Nephron (organoid): ENCODE results near the gene CTIF.

Experiments
- H3K27ac Mint-ChIP-seq, 3 experiments: 2 replicates each; pipeline ENCODE4 v1.8.0; 2020; ENCODE audit warnings: mixed read lengths in 3 of 3, mild to moderate bottlenecking in 2 of 3, moderate library complexity in 1 of 3
- H3K27me3 Mint-ChIP-seq: 2 replicates; pipeline ENCODE4 v1.8.0; 2021; ENCODE audit warnings: low read depth, mild to moderate bottlenecking, moderate library complexity, mixed read lengths
- H3K36me3 Mint-ChIP-seq: 2 replicates; pipeline ENCODE4 v1.8.0; 2020; ENCODE audit warnings: low read depth, mixed read lengths
- H3K4me1 Mint-ChIP-seq: 2 replicates; pipeline ENCODE4 v1.8.0; 2020; ENCODE audit warnings: mixed read lengths
- H3K4me3 Mint-ChIP-seq, 3 experiments: 2 replicates each; pipeline ENCODE4 v1.8.0; 2020; ENCODE audit warnings: mild to moderate bottlenecking in 3 of 3, mixed read lengths in 3 of 3, moderate library complexity in 2 of 3
- H3K9me3 Mint-ChIP-seq: 2 replicates; pipeline ENCODE4 v1.8.0; 2020; ENCODE audit warnings: mixed read lengths
- TF ChIP-seq, protein P1 (sequence below), 3 experiments: fragments of 200-600 bp; sonication (generic); IDR thresholded peaks; one replicate each; pipeline ENCODE4 v1.5.0; 2021; ENCODE audit warnings: antibody characterized with exemption in 3 of 3; ENCODE audit not compliant: unreplicated experiment in 3 of 3

Gene CTIF

DNA sequence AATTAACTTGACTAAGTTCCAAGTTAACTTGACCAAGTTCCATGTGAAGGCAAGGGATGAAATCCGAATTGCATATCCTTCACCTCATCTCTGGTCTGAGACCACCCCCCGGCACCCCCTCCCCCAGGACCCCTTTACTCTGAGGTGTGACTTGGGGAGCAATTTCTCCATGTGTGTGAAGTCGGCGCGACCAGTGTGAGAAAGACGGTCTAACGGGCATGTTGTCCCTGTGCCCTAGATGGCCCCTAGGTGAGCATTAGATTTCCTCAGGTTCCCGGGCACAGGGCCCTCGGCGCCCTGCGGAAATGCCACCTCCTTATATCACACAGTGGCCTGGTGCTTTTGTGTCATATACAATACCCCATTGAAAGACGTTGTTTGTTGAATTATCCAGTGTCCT, 137.1 kb downstream of the CTIF start:
- H3K4me3 Mint-ChIP-seq, result no peak overlapping the region
- no peaks in the 10 kb centered on the region for H3K27me3 Mint-ChIP-seq
- H3K36me3 Mint-ChIP-seq, result peaks cover 10% of the 10 kb centered on the region
- TF ChIP-seq, protein P1, sequence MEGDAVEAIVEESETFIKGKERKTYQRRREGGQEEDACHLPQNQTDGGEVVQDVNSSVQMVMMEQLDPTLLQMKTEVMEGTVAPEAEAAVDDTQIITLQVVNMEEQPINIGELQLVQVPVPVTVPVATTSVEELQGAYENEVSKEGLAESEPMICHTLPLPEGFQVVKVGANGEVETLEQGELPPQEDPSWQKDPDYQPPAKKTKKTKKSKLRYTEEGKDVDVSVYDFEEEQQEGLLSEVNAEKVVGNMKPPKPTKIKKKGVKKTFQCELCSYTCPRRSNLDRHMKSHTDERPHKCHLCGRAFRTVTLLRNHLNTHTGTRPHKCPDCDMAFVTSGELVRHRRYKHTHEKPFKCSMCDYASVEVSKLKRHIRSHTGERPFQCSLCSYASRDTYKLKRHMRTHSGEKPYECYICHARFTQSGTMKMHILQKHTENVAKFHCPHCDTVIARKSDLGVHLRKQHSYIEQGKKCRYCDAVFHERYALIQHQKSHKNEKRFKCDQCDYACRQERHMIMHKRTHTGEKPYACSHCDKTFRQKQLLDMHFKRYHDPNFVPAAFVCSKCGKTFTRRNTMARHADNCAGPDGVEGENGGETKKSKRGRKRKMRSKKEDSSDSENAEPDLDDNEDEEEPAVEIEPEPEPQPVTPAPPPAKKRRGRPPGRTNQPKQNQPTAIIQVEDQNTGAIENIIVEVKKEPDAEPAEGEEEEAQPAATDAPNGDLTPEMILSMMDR (IDR thresholded peaks at IDR 0.05; ENCODE audit: unreplicated experiment in 3 of 3), result no peak
- peak overlapping the region in 1 of 3 experiments; percentile 44 for H3K27ac Mint-ChIP-seq
- H3K4me1 Mint-ChIP-seq, result peaks cover 17% of the 10 kb centered on the region
- H3K9me3 Mint-ChIP-seq, result peaks cover 9% of the 10 kb centered on the region

DNA sequence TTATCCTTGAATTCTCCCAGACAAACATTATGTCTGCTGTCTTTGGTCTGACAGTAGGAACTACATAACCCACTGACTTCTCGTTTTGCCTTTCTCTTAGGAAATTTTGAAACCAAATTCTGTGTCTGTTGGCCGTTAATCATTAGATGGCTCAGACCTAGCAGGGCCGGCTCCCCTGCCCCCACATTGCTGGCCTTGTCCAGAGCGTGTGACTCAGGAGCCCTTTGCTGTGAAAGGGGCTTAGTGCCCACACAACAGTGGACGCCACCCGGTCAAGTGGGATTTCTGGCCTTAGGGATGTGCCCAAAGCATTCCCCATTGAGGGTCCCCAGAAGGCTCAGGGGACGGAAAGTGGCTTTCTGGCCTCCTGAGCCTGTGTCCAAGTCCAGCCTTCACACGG, 137.5 kb downstream of the CTIF start:
- TF ChIP-seq, protein P1 (IDR thresholded peaks at IDR 0.05; ENCODE audit: unreplicated experiment in 3 of 3), result no peak
- Mint-ChIP-seq H3K27me3 (no peaks in the 10 kb centered on the region), H3K9me3 (peaks cover 5% of the 10 kb centered on the region), H3K36me3 (peaks cover 5% of the 10 kb centered on the region), H3K4me1 (peaks cover 17% of the 10 kb centered on the region), H3K27ac (peak overlapping the region in 2 of 3 experiments; percentile 44 to 64), H3K4me3 (no peak overlapping the region)

DNA sequence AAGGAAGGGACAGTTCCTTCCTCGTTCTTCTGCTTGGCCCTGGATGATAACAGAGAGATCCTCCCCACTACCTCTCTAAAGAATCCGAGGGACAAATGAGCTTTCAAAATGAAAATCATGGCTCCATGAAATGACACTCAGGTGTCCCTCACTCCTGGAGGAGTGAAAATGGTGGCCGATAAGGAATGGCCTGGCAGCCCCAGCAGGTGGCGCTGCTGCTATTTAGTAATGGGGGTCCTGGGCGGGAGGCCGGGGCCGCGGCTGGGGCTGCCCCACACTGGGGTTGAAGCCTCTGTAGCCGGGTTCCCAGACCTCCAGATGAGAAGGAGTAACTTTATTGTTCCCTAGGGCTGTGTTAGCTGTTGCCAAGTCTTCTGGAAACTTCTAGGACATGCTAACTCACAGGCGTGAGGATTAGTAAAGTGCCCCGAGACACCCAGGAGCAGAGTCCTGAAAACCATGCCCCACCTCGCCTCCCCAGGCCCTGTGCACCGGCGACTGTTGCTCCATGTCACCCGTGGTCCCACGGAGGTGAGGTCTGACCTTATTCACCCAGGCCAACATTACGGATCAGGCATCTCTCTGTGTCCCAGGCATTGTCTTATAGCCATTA, 138.0 kb downstream of the CTIF start:
- no peaks in the 10 kb centered on the region for H3K9me3 Mint-ChIP-seq
- peaks cover under 1% of the 10 kb centered on the region for H3K36me3 Mint-ChIP-seq
- no peak overlapping the region for H3K4me3 Mint-ChIP-seq

DNA sequence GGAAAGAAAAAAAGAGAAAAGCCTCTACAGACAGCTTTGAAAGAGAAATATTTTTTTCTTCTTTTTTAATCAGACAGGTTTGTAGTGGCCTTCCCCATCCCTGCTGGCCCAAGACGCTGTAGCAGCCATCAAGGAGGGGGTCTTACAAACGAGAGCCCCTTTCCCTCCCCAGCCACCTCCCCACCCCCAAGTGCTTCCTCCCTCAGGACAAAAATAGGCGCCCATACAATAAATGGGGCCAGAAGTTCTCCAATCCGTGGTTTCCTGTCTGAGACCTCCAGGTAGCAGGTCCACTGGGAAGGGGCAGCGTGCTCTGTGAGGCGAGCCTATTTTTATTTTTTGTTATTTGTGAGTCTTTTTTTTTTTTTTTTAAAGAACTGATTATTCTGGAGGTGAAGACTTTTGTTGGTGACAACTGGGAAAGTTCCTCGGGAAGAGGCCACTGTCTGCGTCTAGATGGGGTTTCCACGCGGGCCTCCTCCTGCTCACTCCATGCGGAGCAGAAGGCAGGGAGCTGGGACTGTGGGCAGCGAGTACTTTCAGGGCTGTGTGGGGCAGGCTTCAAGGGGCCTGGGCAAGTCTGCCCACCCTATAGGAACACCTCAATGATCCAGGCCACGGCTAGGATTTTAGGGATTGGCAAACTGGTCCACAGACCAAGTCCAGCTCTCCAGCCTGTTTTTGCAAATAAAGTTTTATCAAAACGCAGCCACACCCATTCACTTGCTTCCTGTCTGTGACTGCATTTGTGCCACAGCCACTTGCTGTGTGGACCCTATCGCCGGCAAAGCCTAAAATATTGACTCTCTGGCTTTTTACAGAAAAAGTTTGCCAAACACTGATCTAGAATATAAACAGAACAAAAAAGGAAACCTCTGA, 139.6 kb downstream of the CTIF start:
- H3K36me3 Mint-ChIP-seq, result peaks cover 4% of the 10 kb centered on the region
- H3K9me3 Mint-ChIP-seq, result no peaks in the 10 kb centered on the region
- no peak overlapping the region for H3K4me3 Mint-ChIP-seq
- H3K4me1 Mint-ChIP-seq, result peaks cover 17% of the 10 kb centered on the region
- TF ChIP-seq, protein P1 (IDR thresholded peaks at IDR 0.05; ENCODE audit: unreplicated experiment in 3 of 3), result no peak
- H3K27me3 Mint-ChIP-seq, result no peaks in the 10 kb centered on the region
- no peak overlapping the region for H3K27ac Mint-ChIP-seq

More for the DNA sequence above, 138.0 kb downstream of the CTIF start:
- Mint-ChIP-seq H3K27me3 (no peaks in the 10 kb centered on the region), H3K27ac (peak overlapping the region in 1 of 3 experiments; percentile 64), H3K4me1 (peaks cover 17% of the 10 kb centered on the region)
- TF ChIP-seq, protein P1 (IDR thresholded peaks at IDR 0.05; ENCODE audit: unreplicated experiment in 3 of 3), result peak; percentile 93 to 95 (median 94)

DNA sequence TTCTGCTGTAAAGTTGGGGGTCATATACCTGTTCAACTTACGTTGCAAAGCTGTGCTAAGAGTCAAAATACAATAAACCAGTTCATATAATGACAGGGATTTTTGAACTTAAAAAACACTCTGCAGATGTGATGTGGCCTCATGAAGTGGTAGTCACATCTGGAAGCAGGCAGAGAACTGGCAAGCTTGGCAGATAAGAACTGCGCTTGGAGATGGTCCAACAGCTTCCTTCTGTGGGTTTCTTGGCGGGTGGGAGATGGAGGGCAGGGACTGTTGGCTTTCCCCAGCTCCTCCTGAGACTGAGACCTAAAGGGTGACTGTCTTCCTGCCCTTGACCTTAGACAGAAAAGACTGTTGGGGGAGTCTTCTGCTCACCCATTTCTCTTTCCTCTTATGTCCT, 140.4 kb downstream of the CTIF start:
- Mint-ChIP-seq H3K36me3 (peaks cover 4% of the 10 kb centered on the region), H3K9me3 (no peaks in the 10 kb centered on the region), H3K4me1 (peaks cover 17% of the 10 kb centered on the region), H3K27me3 (no peaks in the 10 kb centered on the region), H3K27ac (no peak overlapping the region), H3K4me3 (no peak overlapping the region)
- TF ChIP-seq, protein P1 (IDR thresholded peaks at IDR 0.05; ENCODE audit: unreplicated experiment in 3 of 3), result no peak
